LNCaP clone FGC (cell line): Measurements from ENCODE around the gene ACOT7.

Source experiments
- DNase-seq: peaks from one replicate; pipeline ENCODE4 v3.0.0-alpha.2; 2011; ENCODE audit warnings: low read depth
- H3K4me3 ChIP-seq: 2 replicates; pipeline ENCODE4 v1.5.1; 2011; ENCODE audit warnings: mild to moderate bottlenecking, low read depth, low read length, control low read depth
- TF ChIP-seq, protein P1 (sequence below): IDR thresholded peaks from 2 replicates; pipeline ENCODE4 v1.5.1; 2012; ENCODE audit warnings: mild to moderate bottlenecking; ENCODE audit not compliant: control insufficient read depth, insufficient read depth; ENCODE audit errors: extremely low read depth

The ACOT7 gene

DNA sequence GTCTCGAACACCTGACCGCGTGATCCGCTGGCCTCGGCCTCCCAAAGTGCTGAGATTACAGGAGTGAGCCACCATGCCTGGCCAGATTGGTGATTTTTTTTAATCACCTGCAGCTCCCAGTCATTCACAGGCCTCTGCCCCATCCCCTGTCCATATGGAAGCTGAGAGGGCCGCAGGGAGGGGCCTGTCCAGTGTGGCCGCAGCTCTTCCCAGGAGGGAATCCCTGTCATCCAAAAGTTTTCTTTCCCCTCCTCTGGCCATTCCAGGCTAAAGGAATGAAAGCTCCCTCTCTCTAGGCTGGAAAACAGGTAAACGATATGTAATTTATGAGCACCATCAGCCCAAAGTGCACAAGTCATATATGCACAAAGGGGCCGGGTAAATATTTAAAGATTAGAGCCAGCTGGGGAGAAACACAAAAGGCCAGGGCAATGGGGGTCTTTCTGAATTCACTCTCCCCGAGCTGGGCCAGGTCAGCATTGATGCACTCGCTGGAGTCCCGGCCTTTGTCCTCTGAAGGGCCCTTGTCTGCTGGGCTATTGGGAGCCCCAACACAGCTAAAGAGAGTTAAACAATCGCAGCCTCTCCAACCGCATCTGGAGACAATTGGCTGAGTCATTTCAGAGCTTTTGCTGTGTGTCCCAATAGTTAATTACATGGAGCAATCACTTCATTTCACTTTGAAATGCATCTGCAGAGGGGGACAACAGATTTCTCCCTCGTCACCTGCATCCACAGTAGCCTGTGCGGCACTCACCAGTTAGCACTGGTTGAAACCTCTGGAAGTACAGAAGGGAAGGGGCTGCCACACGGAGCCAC is 153.4 kb downstream of the ACOT7 start:
- TF ChIP-seq, protein P1, sequence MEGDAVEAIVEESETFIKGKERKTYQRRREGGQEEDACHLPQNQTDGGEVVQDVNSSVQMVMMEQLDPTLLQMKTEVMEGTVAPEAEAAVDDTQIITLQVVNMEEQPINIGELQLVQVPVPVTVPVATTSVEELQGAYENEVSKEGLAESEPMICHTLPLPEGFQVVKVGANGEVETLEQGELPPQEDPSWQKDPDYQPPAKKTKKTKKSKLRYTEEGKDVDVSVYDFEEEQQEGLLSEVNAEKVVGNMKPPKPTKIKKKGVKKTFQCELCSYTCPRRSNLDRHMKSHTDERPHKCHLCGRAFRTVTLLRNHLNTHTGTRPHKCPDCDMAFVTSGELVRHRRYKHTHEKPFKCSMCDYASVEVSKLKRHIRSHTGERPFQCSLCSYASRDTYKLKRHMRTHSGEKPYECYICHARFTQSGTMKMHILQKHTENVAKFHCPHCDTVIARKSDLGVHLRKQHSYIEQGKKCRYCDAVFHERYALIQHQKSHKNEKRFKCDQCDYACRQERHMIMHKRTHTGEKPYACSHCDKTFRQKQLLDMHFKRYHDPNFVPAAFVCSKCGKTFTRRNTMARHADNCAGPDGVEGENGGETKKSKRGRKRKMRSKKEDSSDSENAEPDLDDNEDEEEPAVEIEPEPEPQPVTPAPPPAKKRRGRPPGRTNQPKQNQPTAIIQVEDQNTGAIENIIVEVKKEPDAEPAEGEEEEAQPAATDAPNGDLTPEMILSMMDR = no peak
- DNase-seq = no peak
- H3K4me3 ChIP-seq = no peak overlapping the region

DNA sequence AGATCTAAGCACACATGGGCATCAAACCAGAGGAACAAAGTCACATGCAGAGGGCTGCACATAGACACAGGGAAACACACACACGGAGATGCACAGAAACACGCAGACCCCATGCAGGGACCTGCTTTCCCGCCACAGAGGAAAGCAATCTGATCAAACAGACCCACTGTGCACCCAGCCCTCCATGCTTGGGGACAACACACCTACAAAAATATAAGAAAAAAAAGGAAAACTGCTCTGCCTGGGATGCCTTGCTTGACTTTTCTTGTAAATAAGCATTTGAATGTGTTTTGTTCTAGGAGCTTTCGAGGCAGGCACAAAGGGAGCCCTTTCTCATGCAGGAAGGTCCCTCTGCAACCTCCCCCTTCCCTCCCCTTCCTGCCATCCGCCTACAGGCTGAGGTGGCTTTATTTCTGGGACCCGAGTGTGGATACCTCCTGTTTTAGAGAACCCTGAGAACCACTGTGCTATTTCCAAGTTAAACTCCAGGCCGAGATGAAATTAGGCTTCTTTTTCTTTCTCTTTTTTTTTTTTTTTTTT is 154.3 kb downstream of the ACOT7 start:
- TF ChIP-seq, protein P1 = no peak
- DNase-seq = no peak
- H3K4me3 ChIP-seq = no peak overlapping the region

DNA sequence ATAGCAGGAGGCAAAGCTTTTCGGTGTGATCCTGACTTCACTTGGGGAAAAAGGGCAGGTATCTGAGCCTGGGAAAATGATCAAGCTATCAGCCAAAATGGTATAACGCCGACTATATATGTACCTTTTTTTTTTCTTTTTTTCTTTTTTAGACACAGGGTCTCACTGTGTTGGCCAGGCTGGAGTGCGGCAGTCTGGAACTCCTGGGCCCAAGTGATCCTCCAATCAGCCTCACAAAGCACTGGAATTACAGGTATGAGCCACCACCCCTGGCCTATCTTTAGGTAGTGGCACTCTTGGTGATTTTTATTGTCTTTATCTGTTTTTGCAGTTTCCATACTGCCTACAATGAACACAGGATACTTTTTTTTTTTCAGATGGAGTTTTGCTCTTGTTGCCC is 156.5 kb downstream of the ACOT7 start:
- TF ChIP-seq, protein P1 = no peak
- DNase-seq = no peak
- no peak overlapping the region for H3K4me3 ChIP-seq

DNA sequence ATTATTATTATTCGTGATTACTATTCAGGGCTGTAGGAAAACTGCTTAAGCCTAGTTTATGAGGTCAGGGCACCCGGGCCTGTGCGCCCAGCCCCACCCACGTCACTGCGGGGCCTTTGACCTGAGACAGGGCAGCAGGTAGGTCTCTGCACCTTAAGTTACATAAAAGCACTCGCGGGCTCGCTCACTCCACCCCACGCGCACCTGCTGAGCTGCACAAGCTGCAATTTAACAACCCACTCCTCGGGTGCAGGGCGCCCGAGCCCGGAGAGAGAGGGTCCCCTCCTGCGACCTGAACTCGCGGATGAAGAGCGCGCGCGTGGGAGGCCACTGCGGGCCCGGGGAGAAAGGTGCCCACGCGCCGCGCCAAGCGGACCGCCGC is 158.3 kb downstream of the ACOT7 start:
- DNase-seq = peak; percentile 6
- TF ChIP-seq, protein P1 = no peak

DNA sequence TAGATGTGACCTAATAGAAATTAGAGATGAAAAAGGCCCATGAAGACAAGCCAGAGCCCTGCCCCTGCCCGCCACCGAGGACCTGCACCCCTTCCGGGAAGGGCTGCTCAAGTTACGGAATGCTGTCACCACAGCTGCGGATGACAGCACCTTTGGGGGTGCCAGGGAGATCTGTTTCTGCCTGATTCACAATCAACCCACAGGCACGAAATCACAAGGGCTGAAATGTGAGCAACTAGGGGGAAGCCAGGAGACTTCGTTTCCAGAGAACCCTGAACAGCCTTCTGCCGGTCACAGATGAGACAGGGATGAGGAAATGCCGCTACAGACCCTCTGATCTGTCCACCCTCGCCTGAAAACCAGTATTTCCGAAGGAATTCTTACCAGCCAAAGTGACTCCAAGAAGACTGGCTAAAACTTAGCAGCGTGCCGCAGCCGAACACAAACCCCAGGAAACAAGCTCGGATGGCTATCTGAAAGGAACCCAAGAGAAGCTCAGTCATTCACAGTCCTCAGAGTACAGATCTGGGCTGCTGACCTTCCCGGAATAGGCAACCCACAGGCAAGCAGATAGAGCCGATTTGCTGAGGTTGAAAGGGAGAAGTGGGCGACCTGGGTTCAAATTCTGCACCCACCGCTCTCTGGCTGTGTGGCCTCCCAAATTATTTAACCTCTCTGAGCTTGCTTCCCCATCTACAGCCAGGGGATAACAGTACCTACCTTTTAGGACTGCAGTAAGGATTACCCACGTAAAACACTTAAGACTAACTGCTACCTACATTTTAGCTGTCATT is 158.9 kb downstream of the ACOT7 start:
- TF ChIP-seq, protein P1 = no peak
- no peak for DNase-seq
- H3K4me3 ChIP-seq = peak overlapping the region; percentile 85

More for the DNA sequence above, 158.3 kb downstream of the ACOT7 start:
- peak overlapping the region; percentile 85 for H3K4me3 ChIP-seq

DNA sequence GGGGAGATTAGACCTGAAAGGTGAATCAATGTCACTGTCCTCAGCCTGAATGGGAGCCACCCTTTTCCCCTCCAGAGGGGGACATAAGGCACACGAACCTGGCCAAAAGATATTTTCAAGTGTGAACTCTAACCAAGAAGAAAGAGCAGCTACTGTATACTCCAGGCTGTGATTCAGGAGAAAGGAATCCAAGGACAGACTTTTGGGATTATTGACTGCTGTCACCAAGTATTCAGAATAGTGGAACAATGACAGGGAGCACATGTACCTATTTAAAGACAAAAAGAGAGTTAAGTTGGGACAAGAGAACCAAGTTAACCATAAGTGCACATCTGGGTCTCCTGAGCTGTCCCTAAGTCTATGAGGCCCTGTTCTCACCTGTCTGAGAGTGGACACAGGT is 160.2 kb downstream of the ACOT7 start:
- DNase-seq = no peak

More for the DNA sequence above, 160.2 kb downstream of the ACOT7 start:
- no peak overlapping the region for H3K4me3 ChIP-seq
- TF ChIP-seq, protein P1 = no peak
